ENCODE data around the gene ALAS1.

DNA sequence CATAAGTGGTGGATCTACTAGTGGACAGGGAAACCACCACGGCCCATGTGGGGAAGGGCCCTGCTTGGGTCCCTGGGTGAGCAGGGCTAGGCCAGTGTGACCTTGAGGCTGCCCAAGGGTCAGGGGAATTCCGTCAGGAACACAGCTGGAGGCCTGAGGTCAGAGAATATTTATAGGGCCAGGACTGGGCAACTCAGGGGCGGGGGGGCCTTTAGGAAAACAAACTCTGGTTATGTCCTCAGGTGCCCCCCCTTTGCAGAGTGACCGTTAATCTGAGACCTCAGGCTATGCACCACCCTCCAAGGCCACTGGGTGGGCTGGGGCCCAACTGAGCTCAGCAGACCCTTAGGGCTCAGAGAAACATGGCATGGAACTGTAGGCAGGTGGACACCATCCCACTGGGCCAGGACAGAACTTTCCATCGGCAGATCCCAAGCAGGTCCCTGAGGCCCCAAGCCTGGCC lies 38.5 kb downstream of the ALAS1 start:
- TF ChIP-seq, protein P1, sequence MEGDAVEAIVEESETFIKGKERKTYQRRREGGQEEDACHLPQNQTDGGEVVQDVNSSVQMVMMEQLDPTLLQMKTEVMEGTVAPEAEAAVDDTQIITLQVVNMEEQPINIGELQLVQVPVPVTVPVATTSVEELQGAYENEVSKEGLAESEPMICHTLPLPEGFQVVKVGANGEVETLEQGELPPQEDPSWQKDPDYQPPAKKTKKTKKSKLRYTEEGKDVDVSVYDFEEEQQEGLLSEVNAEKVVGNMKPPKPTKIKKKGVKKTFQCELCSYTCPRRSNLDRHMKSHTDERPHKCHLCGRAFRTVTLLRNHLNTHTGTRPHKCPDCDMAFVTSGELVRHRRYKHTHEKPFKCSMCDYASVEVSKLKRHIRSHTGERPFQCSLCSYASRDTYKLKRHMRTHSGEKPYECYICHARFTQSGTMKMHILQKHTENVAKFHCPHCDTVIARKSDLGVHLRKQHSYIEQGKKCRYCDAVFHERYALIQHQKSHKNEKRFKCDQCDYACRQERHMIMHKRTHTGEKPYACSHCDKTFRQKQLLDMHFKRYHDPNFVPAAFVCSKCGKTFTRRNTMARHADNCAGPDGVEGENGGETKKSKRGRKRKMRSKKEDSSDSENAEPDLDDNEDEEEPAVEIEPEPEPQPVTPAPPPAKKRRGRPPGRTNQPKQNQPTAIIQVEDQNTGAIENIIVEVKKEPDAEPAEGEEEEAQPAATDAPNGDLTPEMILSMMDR (conservative IDR thresholded peaks at IDR 0.05; ENCODE audit: low read length): no peak
- TF ChIP-seq EZH2phosphoT487 (IDR thresholded peaks at IDR 0.05; ENCODE audit: borderline replicate concordance, low read depth, low read length): no peak

Measured in OCI-LY7 (cell line).